WTC11 (cell line): ENCODE measurements around the gene ELOVL2. TPM values are rescaled to one million over a fixed set of nuclear protein-coding genes. Genes with fewer than 3 reads are reported as not detected.

ENCODE experiments used
- ATAC-seq: fragments of 200-7000 bp; cut with Tn5 transposase; 2 replicates; pipeline ENCODE4 v1.10.0; 2021; ENCODE audit warnings: mild to moderate bottlenecking, moderate library complexity
- CTCF ChIA-PET: fragments of 300-600 bp; sonication (Branson Sonifier 250); formaldehyde crosslinking; loops from one replicate; lab custom pipeline; 2021; ENCODE audit warnings: antibody characterized with exemption; lab: Charles Lee
- POLR2A ChIA-PET: fragments of 350-600 bp; sonication (Branson Sonifier 250); formaldehyde crosslinking; loops from one replicate; lab custom pipeline; 2021; ENCODE audit warnings: antibody characterized with exemption; lab: Charles Lee
- DNase-seq: peaks from one replicate; pipeline ENCODE4 v3.0.0; 2021; ENCODE audit warnings: low spot score
- H3K27ac Mint-ChIP-seq: 2 replicates; pipeline ENCODE4 v1.8.0; 2021; ENCODE audit warnings: mixed read lengths
- H3K27me3 Mint-ChIP-seq: 2 replicates; pipeline ENCODE4 v1.8.0; 2021; ENCODE audit warnings: low read depth, mild to moderate bottlenecking, moderate library complexity, mixed read lengths
- H3K36me3 Mint-ChIP-seq: 2 replicates; pipeline ENCODE4 v1.8.0; 2021; ENCODE audit warnings: mixed read lengths
- H3K4me1 Mint-ChIP-seq: 2 replicates; pipeline ENCODE4 v1.8.0; 2022; ENCODE audit warnings: mixed read lengths
- H3K4me3 Mint-ChIP-seq: 2 replicates; pipeline ENCODE4 v1.8.0; 2021; ENCODE audit warnings: mild to moderate bottlenecking, moderate library complexity, mixed read lengths
- H3K9me3 Mint-ChIP-seq: 2 replicates; pipeline ENCODE4 v1.8.0; 2021; ENCODE audit warnings: mixed read lengths
- AR ChIP-seq: fragments of 250-450 bp; sonication (Bioruptor Pico); IDR thresholded peaks from 2 replicates; pipeline ENCODE4 v1.9.0; 2021; ENCODE audit warnings: mild to moderate bottlenecking
- ATF6 ChIP-seq: sonication (generic); formaldehyde crosslinking; IDR thresholded peaks from 2 replicates; pipeline ENCODE4 v1.8.1; 2023; ENCODE audit warnings: mild to moderate bottlenecking, missing genetic modification reagents
- EMX1 ChIP-seq: fragments of 250-450 bp; sonication (Bioruptor Pico); IDR thresholded peaks from 2 replicates; pipeline ENCODE4 v1.8.0; 2021; ENCODE audit warnings: mild to moderate bottlenecking
- NFYB ChIP-seq: sonication (generic); formaldehyde crosslinking; conservative IDR thresholded peaks from 2 replicates; pipeline ENCODE4 v1.8.0; 2022; ENCODE audit warnings: low read depth, missing genetic modification reagents
- PRRX2 ChIP-seq: fragments of 250-450 bp; sonication (Bioruptor Pico); IDR thresholded peaks from 2 replicates; pipeline ENCODE4 v1.8.0; 2021; ENCODE audit warnings: mild to moderate bottlenecking
- TCF7 ChIP-seq: sonication (generic); formaldehyde crosslinking; IDR thresholded peaks from 2 replicates; pipeline ENCODE4 v1.8.0; 2022; ENCODE audit warnings: mild to moderate bottlenecking, low read depth, missing genetic modification reagents, moderate library complexity
- ZBTB43 ChIP-seq: sonication (generic); formaldehyde crosslinking; IDR thresholded peaks from 2 replicates; pipeline ENCODE4 v1.8.1; 2023; ENCODE audit warnings: mild to moderate bottlenecking, missing genetic modification reagents
- ZNF121 ChIP-seq: sonication (generic); formaldehyde crosslinking; IDR thresholded peaks from 2 replicates; pipeline ENCODE4 v1.8.0; 2023; ENCODE audit warnings: missing genetic modification reagents
- ZNF317 ChIP-seq: sonication (generic); formaldehyde crosslinking; IDR thresholded peaks from 2 replicates; pipeline ENCODE4 v1.8.1; 2023; ENCODE audit warnings: low read depth, mild to moderate bottlenecking, moderate library complexity, missing genetic modification reagents, borderline replicate concordance
- total RNA-seq: library from RNA; stranded (reverse); gene quantifications from 3 replicates; pipeline ENCODE4 v1.2.3, GENCODE V29; 2021
- TF ChIP-seq, protein P1 (sequence below): fragments of 250-450 bp; sonication (Bioruptor Pico); IDR thresholded peaks from 2 replicates; pipeline ENCODE4 v1.9.0; 2021; ENCODE audit warnings: mild to moderate bottlenecking, borderline replicate concordance
- TF ChIP-seq, protein P2 (sequence below): sonication (generic); formaldehyde crosslinking; IDR thresholded peaks from 2 replicates; pipeline ENCODE4 v1.8.0; 2023; ENCODE audit warnings: missing genetic modification reagents

The ELOVL2 gene
- total RNA-seq, 1 experiment from 2014 or later = 2.0 TPM

GRCh38 chr6:11028959-11029358 is 15.1 kb downstream of the ELOVL2 start (continued):
- TF ChIP-seq, protein P1, sequence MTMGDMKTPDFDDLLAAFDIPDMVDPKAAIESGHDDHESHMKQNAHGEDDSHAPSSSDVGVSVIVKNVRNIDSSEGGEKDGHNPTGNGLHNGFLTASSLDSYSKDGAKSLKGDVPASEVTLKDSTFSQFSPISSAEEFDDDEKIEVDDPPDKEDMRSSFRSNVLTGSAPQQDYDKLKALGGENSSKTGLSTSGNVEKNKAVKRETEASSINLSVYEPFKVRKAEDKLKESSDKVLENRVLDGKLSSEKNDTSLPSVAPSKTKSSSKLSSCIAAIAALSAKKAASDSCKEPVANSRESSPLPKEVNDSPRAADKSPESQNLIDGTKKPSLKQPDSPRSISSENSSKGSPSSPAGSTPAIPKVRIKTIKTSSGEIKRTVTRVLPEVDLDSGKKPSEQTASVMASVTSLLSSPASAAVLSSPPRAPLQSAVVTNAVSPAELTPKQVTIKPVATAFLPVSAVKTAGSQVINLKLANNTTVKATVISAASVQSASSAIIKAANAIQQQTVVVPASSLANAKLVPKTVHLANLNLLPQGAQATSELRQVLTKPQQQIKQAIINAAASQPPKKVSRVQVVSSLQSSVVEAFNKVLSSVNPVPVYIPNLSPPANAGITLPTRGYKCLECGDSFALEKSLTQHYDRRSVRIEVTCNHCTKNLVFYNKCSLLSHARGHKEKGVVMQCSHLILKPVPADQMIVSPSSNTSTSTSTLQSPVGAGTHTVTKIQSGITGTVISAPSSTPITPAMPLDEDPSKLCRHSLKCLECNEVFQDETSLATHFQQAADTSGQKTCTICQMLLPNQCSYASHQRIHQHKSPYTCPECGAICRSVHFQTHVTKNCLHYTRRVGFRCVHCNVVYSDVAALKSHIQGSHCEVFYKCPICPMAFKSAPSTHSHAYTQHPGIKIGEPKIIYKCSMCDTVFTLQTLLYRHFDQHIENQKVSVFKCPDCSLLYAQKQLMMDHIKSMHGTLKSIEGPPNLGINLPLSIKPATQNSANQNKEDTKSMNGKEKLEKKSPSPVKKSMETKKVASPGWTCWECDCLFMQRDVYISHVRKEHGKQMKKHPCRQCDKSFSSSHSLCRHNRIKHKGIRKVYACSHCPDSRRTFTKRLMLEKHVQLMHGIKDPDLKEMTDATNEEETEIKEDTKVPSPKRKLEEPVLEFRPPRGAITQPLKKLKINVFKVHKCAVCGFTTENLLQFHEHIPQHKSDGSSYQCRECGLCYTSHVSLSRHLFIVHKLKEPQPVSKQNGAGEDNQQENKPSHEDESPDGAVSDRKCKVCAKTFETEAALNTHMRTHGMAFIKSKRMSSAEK = no peak
- TF ChIP-seq AR (CRISPR knock-in tag) = no peak
- no peak for TF ChIP-seq ZNF121 (CRISPR knock-in tag)
- no peak for TF ChIP-seq TCF7 (CRISPR knock-in tag)
- no peak for TF ChIP-seq ATF6
- TF ChIP-seq, protein P2, sequence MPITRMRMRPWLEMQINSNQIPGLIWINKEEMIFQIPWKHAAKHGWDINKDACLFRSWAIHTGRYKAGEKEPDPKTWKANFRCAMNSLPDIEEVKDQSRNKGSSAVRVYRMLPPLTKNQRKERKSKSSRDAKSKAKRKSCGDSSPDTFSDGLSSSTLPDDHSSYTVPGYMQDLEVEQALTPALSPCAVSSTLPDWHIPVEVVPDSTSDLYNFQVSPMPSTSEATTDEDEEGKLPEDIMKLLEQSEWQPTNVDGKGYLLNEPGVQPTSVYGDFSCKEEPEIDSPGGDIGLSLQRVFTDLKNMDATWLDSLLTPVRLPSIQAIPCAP = no peak

DNA sequence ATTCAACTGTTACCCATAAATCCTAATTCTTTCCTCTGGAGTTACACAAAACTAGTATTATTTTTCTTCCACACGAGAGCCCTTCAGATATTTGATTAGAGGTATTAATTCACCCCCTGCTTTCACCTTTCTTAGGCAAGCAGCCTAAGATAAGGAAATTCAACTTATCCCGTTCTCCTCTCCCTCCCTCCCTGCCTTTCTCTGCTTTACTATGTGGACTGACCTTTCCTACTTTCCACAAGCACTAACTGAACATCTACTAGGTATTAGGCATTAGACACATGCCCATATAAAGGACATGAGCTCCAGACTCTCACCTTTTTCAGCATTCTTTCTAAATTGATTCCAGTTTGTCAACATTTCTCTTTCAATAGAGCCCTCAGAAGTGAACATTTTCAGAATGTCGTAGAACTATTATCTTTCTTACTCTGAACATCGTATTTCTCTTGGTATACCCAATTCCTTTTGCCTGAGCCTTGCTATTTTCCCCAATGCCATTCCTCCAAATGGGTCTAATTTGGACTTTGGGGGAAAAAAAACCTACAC is 16.5 kb downstream of the ELOVL2 start:
- ChIA-PET CTCF (interaction anchor here (0.5 to 2.3 kb wide), 5 partner anchors 10 to 141 kb away, joined by 3 to 20 read pairs (median 6); partner anchors contain the start of genes ELOVL2 and SYCP2L), POLR2A (no interaction called here)

More for the DNA sequence above, 16.5 kb downstream of the ELOVL2 start:
- ATAC-seq = no peak
- no peak for DNase-seq
- Mint-ChIP-seq H3K27ac (no peak overlapping the region), H3K4me3 (no peak overlapping the region), H3K9me3 (no peaks in the 10 kb centered on the region), H3K27me3 (no peaks in the 10 kb centered on the region), H3K4me1 (peaks cover 39% of the 10 kb centered on the region), H3K36me3 (no peaks in the 10 kb centered on the region)
- no peak for TF ChIP-seq ZNF317 (CRISPR knock-in tag)
- no peak for TF ChIP-seq EMX1 (CRISPR knock-in tag)
- no peak for TF ChIP-seq NFYB
- no peak for TF ChIP-seq ZBTB43 (CRISPR knock-in tag)
- TF ChIP-seq PRRX2 (CRISPR knock-in tag) = no peak
